GM12874 (cell line): ENCODE measurements around the gene LOXHD1.

Source experiments
- CTCF ChIP-seq: IDR thresholded peaks from 2 replicates; pipeline ENCODE4 v1.5.1; 2011; ENCODE audit warnings: low read depth, mild to moderate bottlenecking, control low read depth, low read length, moderate library complexity; ENCODE audit not compliant: insufficient read depth

The LOXHD1 gene

GRCh38 chr18:46536215-46536874 lies 120.7 kb downstream of the LOXHD1 start:
- no peak for TF ChIP-seq CTCF

GRCh38 chr18:46531482-46531881 lies 125.5 kb downstream of the LOXHD1 start:
- no peak for TF ChIP-seq CTCF

GRCh38 chr18:46528037-46528436 lies 129.0 kb downstream of the LOXHD1 start:
- no peak for TF ChIP-seq CTCF

DNA sequence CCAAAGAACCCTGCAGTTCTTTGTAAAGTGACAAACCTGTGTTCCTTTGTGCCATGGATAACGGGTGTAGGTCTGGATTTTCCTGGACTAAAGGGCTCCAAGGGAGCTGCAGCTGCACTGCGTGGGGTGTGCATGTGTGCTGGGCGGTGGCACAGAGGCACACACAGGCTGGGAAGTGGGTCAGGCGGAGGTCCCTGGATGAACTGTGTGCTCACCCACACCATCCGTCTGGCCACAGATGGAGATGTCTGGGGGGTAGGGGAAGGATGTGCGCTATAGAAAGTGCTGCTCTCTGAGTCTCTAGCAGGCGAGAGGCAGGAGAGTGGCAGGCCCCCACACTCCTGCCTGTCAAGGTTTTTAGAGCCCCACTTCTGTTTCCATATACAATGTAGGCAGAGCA lies 137.2 kb downstream of the LOXHD1 start:
- TF ChIP-seq CTCF = no peak

GRCh38 chr18:46518438-46518837 lies 138.6 kb downstream of the LOXHD1 start:
- TF ChIP-seq CTCF = no peak

- no peak for TF ChIP-seq CTCF
These were observed 140.5 kb downstream of the LOXHD1 start for GRCh38 chr18:46516555-46516954.

- no peak for TF ChIP-seq CTCF
These were observed 146.6 kb downstream of the LOXHD1 start for GRCh38 chr18:46510386-46510785.
